H4 (cell line): ENCODE data around the gene KCNJ11. TPM values are rescaled to one million over a fixed set of nuclear protein-coding genes. Genes with fewer than 3 reads are reported as not detected.

ENCODE experiments used
- DNase-seq: peaks from one replicate; pipeline ENCODE4 v3.0.0-alpha.2; 2015; ENCODE audit warnings: low spot score
- total RNA-seq: library from RNA; depleted of rRNA; stranded (reverse); fragments of >200 nt; shearing (Covaris generic); gene quantifications from 2 replicates; pipeline ENCODE4 v1.2.3, GENCODE V29; 2014

KCNJ11 gene
- total RNA-seq, 1 experiment from 2014 or later, result 0.12 TPM

GRCh38 chr11:17391493-17392355, 3.3 kb upstream of the KCNJ11 start:
- no peak for DNase-seq

- no peak for DNase-seq
These were observed 1.6 kb upstream of the KCNJ11 start for GRCh38 chr11:17389957-17390649.

DNA sequence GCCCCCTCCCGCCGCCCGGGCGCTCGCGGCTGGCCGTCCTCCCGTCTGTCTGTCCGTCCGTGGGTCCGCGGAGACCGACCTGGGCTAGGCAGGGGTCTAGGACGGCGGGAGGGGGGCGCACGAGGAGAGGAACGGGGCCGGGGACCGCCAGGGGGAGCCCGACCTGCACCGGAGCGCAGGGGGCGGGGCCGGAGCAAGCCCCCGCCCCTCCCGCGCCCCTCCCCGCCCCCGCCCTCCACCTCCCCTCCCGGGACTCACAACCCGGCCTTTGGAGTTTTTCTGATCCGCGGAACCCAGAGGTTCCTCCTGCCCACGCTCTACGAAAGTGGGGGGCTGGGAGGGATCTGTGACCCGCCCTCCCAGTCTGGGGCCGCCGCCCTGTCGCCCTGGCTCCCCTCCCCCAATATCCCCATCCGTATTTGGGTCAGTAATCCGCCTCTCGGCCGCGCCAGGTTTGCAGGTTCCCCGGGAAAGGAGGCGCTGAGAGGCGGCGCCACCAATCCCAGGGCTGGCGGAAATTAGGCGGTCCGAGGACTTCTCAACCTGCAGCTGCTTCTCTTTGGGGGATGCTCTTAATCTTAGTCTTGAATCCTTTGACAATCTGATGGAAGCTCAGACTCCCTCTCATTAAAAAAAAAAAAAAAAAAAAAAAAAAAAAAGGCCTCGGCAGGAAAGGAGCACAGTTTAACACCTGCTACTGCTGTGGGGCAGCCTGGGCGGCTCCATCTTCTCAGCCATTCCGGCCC, 925 bp upstream of the KCNJ11 start:
- DNase-seq, result peak; percentile 50

- no peak for DNase-seq
These were observed 648 bp downstream of the KCNJ11 start for GRCh38 chr11:17387811-17388210.

- DNase-seq, result no peak
These were observed 1.2 kb downstream of the KCNJ11 start for GRCh38 chr11:17387254-17387653.

DNA sequence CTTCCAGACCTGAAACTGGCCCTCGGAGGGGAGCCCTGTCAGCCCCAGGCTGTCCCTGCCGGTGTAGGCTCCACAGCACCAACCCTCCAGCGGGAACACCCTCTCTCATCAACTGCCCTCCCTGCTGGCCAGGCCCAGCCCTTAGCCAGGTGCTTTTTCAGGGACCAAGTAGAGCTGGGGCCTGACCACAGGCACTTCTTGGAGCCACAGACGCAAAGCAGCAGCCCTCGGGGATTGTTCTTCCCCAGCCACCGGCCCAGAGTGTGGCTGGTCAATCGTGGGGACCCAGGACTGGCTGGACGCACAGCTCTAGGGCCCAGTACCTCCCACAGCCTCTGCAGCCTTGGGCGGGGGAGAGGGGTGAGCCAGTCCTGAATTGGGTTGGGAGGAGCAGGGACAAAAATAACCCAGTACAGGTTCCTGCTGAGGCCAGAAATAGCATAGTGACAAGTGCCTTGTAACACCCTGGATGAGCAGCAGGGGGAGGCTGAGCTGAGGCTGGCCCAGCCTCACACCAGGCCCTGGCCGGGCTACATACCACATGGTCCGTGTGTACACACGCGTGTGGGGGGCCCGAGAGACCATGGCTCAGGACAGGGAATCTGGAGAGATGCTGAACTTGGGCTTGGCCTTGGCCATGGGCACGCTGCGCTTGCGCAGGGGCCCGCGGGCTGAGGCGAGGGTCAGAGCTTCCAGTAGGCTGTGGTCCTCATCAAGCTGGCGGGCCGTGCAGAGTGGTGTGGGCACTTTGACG, 2.0 kb downstream of the KCNJ11 start:
- DNase-seq, result peak; percentile 54

DNA sequence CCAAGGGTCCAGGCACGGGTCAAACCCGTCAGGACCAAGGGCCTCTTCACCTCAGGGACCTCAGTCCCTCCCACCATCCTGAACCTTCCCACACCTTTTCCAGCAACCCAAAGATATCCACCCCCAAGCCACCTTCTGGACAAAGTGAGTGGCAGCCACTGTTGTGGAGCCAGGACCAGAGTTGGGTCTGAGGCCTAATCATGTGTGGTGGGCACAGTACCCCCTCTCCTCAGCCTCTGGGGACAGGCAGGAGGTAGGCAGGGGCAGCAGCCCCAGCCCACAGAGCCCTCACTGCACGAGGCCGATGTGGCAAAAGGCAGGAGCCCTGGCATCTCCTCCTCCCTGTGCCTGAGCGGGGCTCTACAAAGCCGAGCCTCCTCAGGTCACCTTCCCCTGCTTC, 2.5 kb downstream of the KCNJ11 start:
- no peak for DNase-seq

DNA sequence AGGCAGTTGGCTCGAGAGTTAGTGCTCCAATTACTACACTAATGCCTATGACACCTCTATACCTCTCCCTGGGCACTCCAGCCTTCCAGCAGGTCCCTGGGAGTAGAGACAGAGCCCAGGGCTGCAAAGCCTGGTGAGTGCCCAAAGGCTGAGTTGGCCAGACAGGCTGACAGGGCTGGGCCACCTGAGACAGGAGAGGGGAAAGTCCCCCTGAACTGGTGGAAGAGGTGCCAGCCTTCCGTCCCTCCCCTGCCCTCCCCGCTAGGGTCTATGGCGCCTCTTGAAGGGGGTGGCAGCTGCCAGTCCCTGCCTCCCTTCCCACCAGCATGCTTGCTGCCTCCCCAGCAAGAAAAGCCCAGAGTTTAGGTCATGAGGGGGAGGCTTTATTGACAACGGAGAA, 3.0 kb downstream of the KCNJ11 start:
- no peak for DNase-seq

DNA sequence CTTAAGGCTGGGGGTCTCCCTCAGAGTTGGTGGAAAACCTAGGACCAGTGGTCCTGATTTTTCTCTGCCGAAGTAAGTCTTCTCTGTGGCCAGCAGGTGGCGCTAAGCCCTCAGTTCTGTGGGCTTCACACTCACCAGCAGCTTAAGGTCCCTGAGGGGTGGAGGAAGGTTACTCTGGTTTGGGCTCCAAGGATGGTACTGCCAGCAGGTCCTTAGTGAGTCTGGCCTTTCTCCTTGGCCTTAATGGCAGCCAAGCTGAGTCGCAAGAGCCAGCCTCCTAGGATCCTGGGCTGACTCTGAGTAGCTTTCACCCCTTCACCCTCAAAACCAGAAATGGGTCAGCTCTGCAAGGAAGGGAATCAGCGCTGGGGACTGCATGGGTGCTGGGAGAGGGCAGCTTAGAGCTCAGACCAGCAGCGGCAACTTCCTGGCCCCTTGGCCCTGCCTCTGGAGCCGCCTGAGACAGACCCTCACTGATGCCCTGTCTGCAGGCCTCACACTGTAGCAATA, 4.4 kb downstream of the KCNJ11 start:
- DNase-seq, result peak; percentile 85

- no peak for DNase-seq
These were observed 5.0 kb downstream of the KCNJ11 start for GRCh38 chr11:17383461-17383860.

DNA sequence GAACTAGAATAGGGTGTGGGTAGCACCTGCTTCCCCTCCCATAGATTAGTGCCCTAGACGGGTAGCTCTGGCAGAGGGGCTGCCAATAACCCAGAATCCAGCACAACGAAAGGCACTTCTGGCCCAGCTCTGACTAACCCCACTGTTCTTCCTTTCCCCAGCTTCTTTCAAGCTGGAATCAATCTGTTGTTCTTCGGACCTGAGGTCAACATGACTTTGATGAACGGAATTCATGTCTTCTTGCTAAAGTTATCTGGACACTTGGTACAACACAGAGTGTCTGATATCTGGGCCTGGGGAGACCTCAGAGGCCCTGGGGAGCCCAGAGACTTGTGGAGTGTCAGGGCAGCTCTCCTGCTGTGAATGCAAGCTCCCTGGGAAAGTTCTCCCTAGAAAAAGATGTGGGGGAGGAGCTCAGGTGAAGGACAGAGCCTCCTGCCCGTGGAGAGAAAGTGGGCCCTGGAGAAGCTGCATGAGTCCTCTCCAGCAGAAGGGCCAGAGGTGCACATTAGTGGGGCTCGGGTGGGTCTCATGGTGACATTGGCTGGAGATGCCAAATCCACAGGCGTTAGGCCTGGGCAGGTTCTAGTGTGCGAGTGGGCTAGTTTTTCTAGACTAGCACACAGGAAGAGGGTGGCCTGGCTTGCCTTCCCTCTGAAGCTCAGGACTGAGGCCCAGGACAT, 6.3 kb downstream of the KCNJ11 start:
- no peak for DNase-seq

GRCh38 chr11:17381156-17381555, 7.3 kb downstream of the KCNJ11 start:
- no peak for DNase-seq

DNA sequence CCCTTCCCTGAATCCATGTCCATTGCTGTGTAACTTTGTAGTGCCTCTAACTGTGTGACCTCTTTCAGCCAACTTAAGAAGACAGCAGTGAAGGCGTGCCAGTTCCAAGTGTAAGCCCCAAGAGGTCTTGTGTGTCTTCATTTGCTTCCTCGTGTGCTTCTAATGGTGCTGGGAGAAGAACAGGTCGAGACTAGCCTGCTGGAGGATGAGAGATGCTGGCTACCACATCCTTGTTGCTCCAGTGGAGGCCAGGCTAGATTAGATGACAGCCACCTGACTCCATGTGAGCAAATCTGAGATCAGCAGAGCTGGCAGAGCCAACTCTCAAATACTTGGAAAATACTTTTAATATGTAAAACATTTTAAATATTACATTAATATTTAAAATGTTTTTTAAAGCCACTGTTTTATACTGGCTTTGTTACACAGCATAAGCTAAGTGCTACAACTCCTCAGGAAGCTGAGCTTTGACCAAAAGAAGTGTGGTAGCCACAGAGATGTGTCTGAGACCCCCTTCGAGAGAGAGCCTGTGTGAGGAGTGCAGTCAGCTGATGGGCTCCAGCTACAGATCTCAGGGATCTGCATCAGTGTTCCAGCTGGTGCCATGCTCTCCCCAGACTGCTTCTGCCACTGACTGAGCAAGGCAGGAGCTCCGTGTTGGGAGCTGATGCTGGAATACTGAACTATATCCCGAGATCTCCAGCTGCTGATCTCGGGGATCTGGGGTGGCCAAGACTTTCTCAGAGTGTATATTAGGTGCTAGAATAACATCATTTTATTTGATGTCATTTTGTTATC, 8.9 kb downstream of the KCNJ11 start:
- no peak for DNase-seq

GRCh38 chr11:17378655-17379054, 9.8 kb downstream of the KCNJ11 start:
- DNase-seq, result no peak

DNA sequence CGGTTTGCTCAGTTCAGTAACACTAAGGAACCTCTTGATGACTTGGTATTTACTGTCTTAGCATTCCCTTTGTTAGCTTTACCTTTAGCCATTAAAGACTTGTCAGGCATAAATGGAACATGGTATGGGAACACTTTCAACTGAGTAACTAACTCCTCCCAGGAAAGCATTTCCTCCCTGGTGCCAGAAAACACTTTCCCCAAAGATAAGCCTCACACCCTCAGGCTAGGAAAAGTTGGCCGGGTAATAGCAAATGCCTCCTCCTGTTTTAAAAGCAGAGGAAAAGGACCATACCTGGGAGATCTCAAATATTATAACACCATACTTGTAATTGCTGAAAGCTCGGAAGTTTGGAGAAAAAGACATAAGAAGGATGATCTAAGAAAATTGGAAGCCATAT, 12.0 kb downstream of the KCNJ11 start:
- no peak for DNase-seq

DNA sequence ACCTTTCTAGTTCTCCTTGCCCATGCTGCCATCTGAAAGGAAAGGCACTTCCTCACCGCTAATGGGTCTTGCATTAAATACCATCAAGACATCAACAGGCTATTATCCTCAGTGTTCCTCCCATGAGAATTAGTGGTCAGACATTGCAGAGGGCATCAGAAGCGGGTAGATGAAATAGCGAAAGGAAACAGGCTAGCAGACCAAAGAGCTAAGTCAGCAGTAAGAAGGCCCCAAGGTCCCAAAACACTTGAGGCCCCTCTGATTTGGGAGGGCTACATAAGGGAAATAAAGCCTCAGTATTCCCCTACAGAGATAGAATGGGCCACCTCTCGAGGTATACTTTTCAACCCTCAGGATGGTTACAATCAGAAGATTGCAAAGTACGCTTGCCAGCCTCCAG, 12.9 kb downstream of the KCNJ11 start:
- DNase-seq, result no peak

DNA sequence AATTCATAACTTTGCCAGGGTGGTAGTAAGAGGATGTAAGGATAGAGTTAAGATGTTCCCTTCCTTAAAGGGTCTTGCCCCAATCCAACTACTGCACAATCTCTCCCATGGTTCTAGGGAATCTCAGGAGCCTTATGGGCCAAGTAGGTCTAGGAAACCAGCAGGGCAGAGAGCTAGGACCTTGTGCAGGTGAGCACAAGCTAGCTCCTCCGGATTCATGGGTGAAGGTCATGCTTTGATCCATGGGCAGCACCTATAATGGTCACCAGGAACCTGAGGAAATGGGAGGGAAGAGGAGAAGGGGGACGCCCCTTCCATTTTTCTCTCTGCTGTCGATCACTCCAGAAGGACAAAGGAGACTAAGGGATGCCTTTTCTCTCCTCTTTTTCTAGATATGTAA, 16.8 kb downstream of the KCNJ11 start:
- DNase-seq, result no peak

DNA sequence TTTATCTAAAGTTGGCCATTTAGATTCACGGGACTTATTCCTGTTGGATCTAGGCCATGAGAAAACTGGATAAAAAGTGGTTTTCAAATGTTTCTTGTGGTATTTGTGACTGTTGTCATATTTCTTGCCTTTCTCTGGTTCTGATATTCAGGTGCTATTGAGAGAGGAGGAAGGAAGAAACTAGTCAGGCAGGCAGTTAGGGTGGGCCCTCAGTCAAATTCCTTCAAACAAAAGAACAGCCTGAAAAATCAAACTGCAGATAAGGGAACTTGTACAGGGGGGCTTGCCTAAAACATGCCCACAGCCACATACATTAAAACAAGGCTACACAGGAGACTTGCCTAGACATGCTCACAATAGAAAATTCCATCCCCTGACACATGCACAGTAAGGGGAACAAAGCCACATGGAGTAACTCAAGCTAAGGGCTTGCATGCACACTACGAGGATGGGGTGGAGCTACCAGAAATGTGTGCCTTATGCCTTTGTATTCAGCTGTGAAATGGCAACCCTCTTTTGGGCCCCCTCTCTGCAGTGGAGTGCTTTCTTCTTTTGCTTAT, 18.7 kb downstream of the KCNJ11 start:
- no peak for DNase-seq

DNA sequence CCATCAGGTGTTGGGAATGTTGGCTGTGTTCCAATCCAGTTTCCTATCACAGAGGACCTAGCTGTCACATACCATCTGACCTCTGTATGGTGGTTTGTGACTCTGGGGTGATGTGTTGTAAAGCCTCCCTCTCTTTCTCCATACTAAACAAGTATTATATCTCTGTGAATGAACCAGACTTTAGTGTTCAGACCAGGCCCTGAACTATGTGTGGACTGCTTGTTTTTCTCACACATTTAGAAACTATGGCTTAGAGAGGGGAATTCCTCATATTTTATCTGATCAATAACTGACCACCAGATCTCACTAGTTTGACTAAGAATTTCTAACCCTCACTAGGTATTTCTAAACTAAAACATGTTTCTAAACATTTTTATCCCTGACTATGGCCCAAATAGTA, 19.4 kb downstream of the KCNJ11 start:
- DNase-seq, result no peak

DNA sequence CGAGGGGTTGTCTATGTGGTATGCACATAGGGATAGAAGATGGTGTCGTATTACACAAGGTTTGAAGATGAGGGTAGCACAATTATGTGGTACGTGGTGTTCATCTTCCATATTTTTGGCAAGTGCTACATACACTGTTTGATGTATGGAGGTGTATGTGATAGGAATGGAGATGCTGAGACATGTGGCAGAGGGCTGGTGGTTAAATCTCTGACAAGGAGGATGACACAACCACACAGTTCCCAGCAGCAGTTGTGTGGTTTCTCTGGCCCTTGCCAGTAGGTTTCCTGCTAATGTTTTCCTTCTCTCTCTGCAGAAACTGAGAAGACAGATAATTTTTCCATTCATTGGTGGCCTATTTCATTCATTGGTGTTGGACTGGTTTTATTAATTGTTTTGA, 19.9 kb downstream of the KCNJ11 start:
- DNase-seq, result no peak
